ENCODE results near the gene FASTK.
A peak's percentile ranks its signal among the peaks of the same experiment; 100 is the strongest.

FASTK gene

GRCh38 chr7:151118108-151119054, 37.8 kb upstream of the FASTK start:
- no peak for DNase-seq (ENCODE audit: low read depth)
- no peak for TF ChIP-seq CTCF (IDR thresholded peaks at IDR 0.05; ENCODE audit: control insufficient read depth, extremely low read depth, insufficient read depth)
- no peak overlapping the region for H3K4me3 ChIP-seq (ENCODE audit: low read depth, low read length)

GRCh38 chr7:151117565-151117964, 37.0 kb upstream of the FASTK start:
- H3K4me3 ChIP-seq (ENCODE audit: low read depth, low read length): no peak overlapping the region
- no peak for TF ChIP-seq CTCF (IDR thresholded peaks at IDR 0.05; ENCODE audit: control insufficient read depth, extremely low read depth, insufficient read depth)
- no peak for DNase-seq (ENCODE audit: low read depth)

DNA sequence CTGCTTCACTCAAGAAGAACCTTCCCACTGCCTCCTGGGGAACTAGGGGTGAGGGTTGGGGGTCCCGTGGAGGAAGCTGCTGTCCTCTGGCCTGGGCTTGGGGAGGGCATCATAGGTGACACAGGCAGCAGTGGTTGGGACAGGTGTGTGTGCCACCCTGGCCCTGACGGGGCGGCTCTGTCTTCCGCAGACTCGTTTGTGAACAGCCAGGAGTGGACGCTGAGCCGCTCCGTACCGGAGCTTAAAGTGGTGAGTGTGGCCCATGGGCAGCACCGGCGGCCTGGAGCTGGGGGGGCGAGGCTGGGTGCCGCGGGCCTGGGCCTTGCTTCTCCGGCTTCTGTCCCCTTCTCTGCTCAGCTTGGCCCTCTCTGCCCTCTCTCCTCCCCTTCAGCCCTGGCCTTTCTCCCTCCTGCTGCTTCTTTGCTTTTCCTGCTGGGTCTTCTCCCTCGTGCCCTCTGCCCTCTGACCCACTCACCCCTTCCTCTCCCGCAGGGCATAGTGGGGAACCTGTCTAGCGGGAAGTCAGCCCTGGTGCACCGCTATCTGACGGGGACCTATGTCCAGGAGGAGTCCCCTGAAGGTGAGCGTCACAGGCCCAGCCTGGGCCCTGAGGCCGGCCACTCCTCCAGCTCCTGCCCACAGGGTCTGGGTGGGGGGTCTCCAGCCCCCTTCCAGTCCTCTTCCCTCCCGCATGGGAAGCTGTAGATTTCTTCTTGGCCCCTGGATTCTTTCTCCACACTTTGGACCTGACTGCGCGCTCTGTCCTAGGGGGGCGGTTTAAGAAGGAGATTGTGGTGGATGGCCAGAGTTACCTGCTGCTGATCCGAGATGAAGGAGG, 36.2 kb upstream of the FASTK start:
- H3K4me3 ChIP-seq (ENCODE audit: low read depth, low read length): no peak overlapping the region
- TF ChIP-seq CTCF (IDR thresholded peaks at IDR 0.05; ENCODE audit: control insufficient read depth, extremely low read depth, insufficient read depth): no peak
- no peak for DNase-seq (ENCODE audit: low read depth)

- H3K4me3 ChIP-seq (ENCODE audit: low read depth, low read length): peak overlapping the region; percentile 48
- TF ChIP-seq CTCF (IDR thresholded peaks at IDR 0.05; ENCODE audit: control insufficient read depth, extremely low read depth, insufficient read depth): no peak
- peak; percentile 72 for DNase-seq (ENCODE audit: low read depth)
These were observed 35.3 kb upstream of the FASTK start for GRCh38 chr7:151115836-151116418.

- H3K4me3 ChIP-seq (ENCODE audit: low read depth, low read length): peak overlapping the region; percentile 48
- no peak for DNase-seq (ENCODE audit: low read depth)
- TF ChIP-seq CTCF (IDR thresholded peaks at IDR 0.05; ENCODE audit: control insufficient read depth, extremely low read depth, insufficient read depth): 0 out of 2 replicates have a peak, but pooled peaks have one; percentile 10
These were observed 34.7 kb upstream of the FASTK start for GRCh38 chr7:151115121-151115835.
